OCI-LY3 (cell line): ENCODE results near the gene SEMA5A.

Experiments
- CTCF ChIP-seq: fragments of 200-600, 300-600 bp; sonication (generic); IDR thresholded peaks from 2 replicates; pipeline ENCODE4 v1.5.1; 2014; ENCODE audit warnings: antibody characterized with exemption, low read length, low read depth
- EZH2phosphoT487 ChIP-seq: fragments of 200-600 bp; shearing (Covaris generic); IDR thresholded peaks from 2 replicates; pipeline ENCODE4 v1.6.1; 2018; ENCODE audit warnings: antibody characterized with exemption, mixed run types, low read depth

- no peak for TF ChIP-seq CTCF
- no peak for TF ChIP-seq EZH2phosphoT487
Measured at GRCh38 chr5:9209846-9210492, 335.9 kb downstream of the SEMA5A start.
